Left ventricle myocardium inferior (tissue), 1 donor: ENCODE results near the gene THEM5. TPM values are rescaled to one million over a fixed set of nuclear protein-coding genes. Genes with fewer than 3 reads are reported as not detected.

ENCODE experiments used
- DNase-seq: peaks from one replicate; pipeline ENCODE4 v3.0.0-alpha.2; 2020
- H3K27ac ChIP-seq: fragments of 200-600 bp; replicated peaks from 2 replicates; pipeline ENCODE4 v1.8.0; 2021
- H3K27me3 ChIP-seq: fragments of 200-600 bp; 2 replicates; pipeline ENCODE4 v1.8.0; 2021; ENCODE audit warnings: low read depth
- H3K36me3 ChIP-seq: fragments of 200-600 bp; 2 replicates; pipeline ENCODE4 v1.8.0; 2021
- H3K4me1 ChIP-seq: fragments of 200-600 bp; 2 replicates; pipeline ENCODE4 v1.8.0; 2021
- H3K4me3 ChIP-seq: fragments of 200-600 bp; 2 replicates; pipeline ENCODE4 v1.8.0; 2021; ENCODE audit warnings: mild to moderate bottlenecking, moderate library complexity
- H3K9me3 ChIP-seq: fragments of 200-600 bp; replicated peaks from 2 replicates; pipeline ENCODE4 v1.8.0; 2021
- CTCF ChIP-seq: fragments of 200-600 bp; IDR thresholded peaks from 2 replicates; pipeline ENCODE4 v1.8.0; 2021; ENCODE audit warnings: antibody characterized with exemption, mild to moderate bottlenecking, borderline replicate concordance
- intact Hi-C: fragments of 100-400 bp; cut with micrococcal nuclease; formaldehyde crosslinking; loops from one replicate; pipeline ENCODE4 v1.11.0; 2022
- total RNA-seq: library from RNA; stranded (reverse); fragmentation: NEBNext Ultra II Directional; extraction: Animal tissue kit (Norgen Biotek cat#: 25700); gene quantifications from one replicate; pipeline ENCODE4 v1.2.1, GENCODE V29; 2021
- donor health status: DM: no; HTN: yes; CAD: no; lungs with severe emphysema.

Gene THEM5
- total RNA-seq, 1 donor from 2014 or later, result not detected

- Histone ChIP-seq H3K4me3 (no peak overlapping the region), H3K4me1 (no peaks in the 10 kb centered on the region), H3K9me3 (no peaks in the 10 kb centered on the region), H3K27me3 (no peaks in the 10 kb centered on the region), H3K27ac (no peak overlapping the region), H3K36me3 (peaks cover 5% of the 10 kb centered on the region)
- no peak for DNase-seq
- TF ChIP-seq CTCF, result no peak
- intact Hi-C loops, result no loop called here
Observed at GRCh38 chr1:151813271-151813977, 40.1 kb downstream of the THEM5 start.

- Histone ChIP-seq H3K4me1 (no peaks in the 10 kb centered on the region), H3K27me3 (no peaks in the 10 kb centered on the region), H3K27ac (no peak overlapping the region), H3K9me3 (no peaks in the 10 kb centered on the region), H3K4me3 (no peak overlapping the region), H3K36me3 (no peaks in the 10 kb centered on the region)
- intact Hi-C loops, result no loop called here
- TF ChIP-seq CTCF, result no peak
- no peak for DNase-seq
Observed at GRCh38 chr1:151811181-151811580, 42.3 kb downstream of the THEM5 start.

- Histone ChIP-seq H3K4me1 (no peaks in the 10 kb centered on the region), H3K4me3 (no peak overlapping the region), H3K36me3 (no peaks in the 10 kb centered on the region), H3K27me3 (no peaks in the 10 kb centered on the region), H3K9me3 (no peaks in the 10 kb centered on the region), H3K27ac (no peak overlapping the region)
- intact Hi-C loops, result no loop called here
- TF ChIP-seq CTCF, result no peak
- DNase-seq, result no peak
Observed at GRCh38 chr1:151809985-151810556, 43.4 kb downstream of the THEM5 start.

- H3K27ac ChIP-seq, result no peak overlapping the region
- no peak for TF ChIP-seq CTCF
- no peaks in the 10 kb centered on the region for H3K4me1 ChIP-seq
- DNase-seq, result no peak
- no peaks in the 10 kb centered on the region for H3K36me3 ChIP-seq
- intact Hi-C loops, result no loop called here
- no peak overlapping the region for H3K4me3 ChIP-seq
- H3K9me3 ChIP-seq, result no peaks in the 10 kb centered on the region
- peaks cover 4% of the 10 kb centered on the region for H3K27me3 ChIP-seq
Observed at GRCh38 chr1:151809290-151809984, 44.1 kb downstream of the THEM5 start.

GRCh38 chr1:151807766-151808165, 45.7 kb downstream of the THEM5 start:
- TF ChIP-seq CTCF, result no peak
- peaks cover 4% of the 10 kb centered on the region for H3K27me3 ChIP-seq
- no peaks in the 10 kb centered on the region for H3K9me3 ChIP-seq
- H3K4me3 ChIP-seq, result no peak overlapping the region
- H3K4me1 ChIP-seq, result no peaks in the 10 kb centered on the region
- intact Hi-C loops, result no loop called here
- DNase-seq, result no peak
- no peak overlapping the region for H3K27ac ChIP-seq
- H3K36me3 ChIP-seq, result no peaks in the 10 kb centered on the region
